OCI-LY1 (cell line): ENCODE measurements around the gene KRT17.

Experiments used
- CTCF ChIP-seq: fragments of 200-600 bp; sonication (generic), shearing (Covaris generic); IDR thresholded peaks from 2 replicates; pipeline ENCODE4 v1.5.1; 2017; ENCODE audit warnings: mild to moderate bottlenecking, antibody characterized with exemption, low read length, moderate library complexity, mixed read lengths
- EZH2 ChIP-seq: fragments of 200-600 bp; sonication (generic), shearing (Covaris generic); IDR thresholded peaks from 2 replicates; pipeline ENCODE4 v1.8.0; 2017; ENCODE audit warnings: borderline replicate concordance, mixed run types, mild to moderate bottlenecking, antibody characterized with exemption, low read length, moderate library complexity, mixed read lengths

GRCh38 chr17:41594363-41594915 is 29.9 kb downstream of the KRT17 start:
- TF ChIP-seq CTCF (no peak), EZH2 (no peak)
